ENCODE data around the gene APMAP.

The APMAP gene

DNA sequence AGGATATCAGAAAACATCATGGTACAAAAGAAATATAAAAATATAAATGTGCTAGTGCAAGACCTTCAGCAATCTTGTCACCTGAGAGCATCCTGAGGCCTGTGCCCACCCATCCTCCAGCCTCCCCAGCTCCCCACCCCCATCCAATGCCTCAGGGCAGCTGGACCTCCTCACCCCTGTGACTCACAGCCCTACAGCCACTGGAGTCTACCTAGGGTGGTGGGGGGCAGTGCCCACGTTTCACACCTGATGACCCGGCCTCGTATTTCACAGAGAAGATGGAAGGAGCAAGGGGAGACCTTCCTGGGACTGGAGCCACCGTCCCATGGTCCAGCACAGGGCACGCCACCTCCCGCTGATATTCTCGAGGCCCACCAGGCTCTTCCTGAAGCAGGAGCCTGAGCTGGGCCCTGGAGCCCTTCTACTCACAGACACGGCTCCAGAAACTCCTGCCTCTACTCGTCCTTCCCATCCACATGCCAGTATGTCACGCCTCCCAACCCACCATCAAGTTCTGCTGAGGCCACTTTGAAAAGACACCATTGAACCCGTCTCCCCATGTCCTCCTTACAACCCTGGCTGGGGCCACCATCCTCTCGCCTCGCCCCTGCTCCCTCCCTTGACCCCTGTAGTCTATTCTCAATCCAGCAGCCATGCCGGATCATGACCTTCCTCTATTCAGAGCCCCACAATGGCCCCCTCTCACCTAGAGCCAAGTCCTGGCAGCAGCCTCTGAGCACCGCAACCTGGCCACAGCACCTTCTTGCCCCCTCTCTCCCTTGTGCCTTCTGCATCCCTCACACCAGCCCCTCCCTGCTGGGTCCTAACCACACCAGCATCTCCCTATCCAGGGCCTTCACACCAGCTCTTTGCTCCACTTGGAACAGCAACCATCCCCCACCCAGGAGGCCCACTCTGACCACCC, 13.3 kb downstream of the APMAP start:
- peaks cover 0 to 3% of the 10 kb centered on the region in 2 donors for H3K9me3 ChIP-seq (ENCODE audit: control insufficient read depth in 2 of 2, low read length in 2 of 2)
- H3K36me3 ChIP-seq (ENCODE audit: control insufficient read depth in 2 of 2, insufficient read depth in 2 of 2, low read length in 2 of 2) = peaks cover 15 to 34% of the 10 kb centered on the region in 2 donors
- no peaks in the 10 kb centered on the region for H3K4me1 ChIP-seq (ENCODE audit: control insufficient read depth in 2 of 2, insufficient read depth in 2 of 2, low read length in 2 of 2)
- H3K27me3 ChIP-seq (ENCODE audit: control insufficient read depth in 2 of 2, insufficient read depth in 2 of 2, low read length in 2 of 2) = no peaks in the 10 kb centered on the region
- H3K27ac ChIP-seq (ENCODE audit: low read depth in 2 of 2, low read length in 2 of 2) = no peak overlapping the region
- no peak overlapping the region for H3K9ac ChIP-seq (ENCODE audit: low read depth in 1 of 2, low read length in 2 of 2)
- H3K4me3 ChIP-seq (ENCODE audit: low read length in 2 of 2) = no peak overlapping the region

DNA sequence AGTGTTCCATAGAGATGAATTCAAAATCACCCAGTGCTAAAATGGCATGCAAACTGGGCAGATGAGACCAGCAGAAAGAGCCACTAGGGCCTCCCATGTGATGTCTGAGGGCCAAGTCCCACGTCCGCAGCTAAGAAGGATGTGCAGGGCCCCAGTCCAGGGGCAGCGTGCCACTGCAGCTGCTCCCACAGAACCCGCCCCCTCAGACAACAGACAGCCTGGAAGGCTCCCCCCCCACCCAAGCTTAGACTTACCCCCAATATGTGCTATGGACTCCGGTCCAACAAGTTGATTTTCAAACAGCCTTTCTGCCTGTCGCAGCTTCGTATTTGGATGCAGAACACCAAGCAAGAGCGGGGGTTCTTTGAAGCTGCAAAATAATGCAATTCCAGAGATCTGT, 14.0 kb downstream of the APMAP start:
- Histone ChIP-seq H3K9me3 (ENCODE audit: control insufficient read depth in 2 of 2, low read length in 2 of 2) (peaks cover 0 to 3% of the 10 kb centered on the region in 2 donors), H3K36me3 (ENCODE audit: control insufficient read depth in 2 of 2, insufficient read depth in 2 of 2, low read length in 2 of 2) (peaks cover 15 to 34% of the 10 kb centered on the region in 2 donors), H3K27me3 (ENCODE audit: control insufficient read depth in 2 of 2, insufficient read depth in 2 of 2, low read length in 2 of 2) (no peaks in the 10 kb centered on the region), H3K27ac (ENCODE audit: low read depth in 2 of 2, low read length in 2 of 2) (no peak overlapping the region), H3K4me1 (ENCODE audit: control insufficient read depth in 2 of 2, insufficient read depth in 2 of 2, low read length in 2 of 2) (no peaks in the 10 kb centered on the region), H3K9ac (ENCODE audit: low read depth in 1 of 2, low read length in 2 of 2) (no peak overlapping the region), H3K4me3 (ENCODE audit: low read length in 2 of 2) (no peak overlapping the region)

DNA sequence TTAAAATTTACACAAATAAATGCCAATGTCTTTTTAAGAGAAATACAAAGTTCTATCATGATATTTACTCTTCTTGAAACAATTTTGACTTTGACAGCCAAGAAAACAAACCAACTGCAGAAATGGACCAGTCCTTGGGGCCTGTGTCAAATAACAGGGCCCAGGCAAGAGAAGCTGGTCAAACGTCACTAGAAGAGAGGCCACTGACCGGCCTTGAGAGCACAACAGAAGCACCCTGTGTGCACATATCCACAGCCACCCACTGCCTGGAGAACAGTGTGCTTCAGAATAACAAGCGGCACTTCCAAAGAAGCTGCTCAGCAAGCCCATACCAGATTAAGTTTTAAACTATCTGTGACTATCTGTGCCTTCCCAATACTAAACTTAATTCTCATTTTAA, 14.8 kb downstream of the APMAP start:
- H3K36me3 ChIP-seq (ENCODE audit: control insufficient read depth in 2 of 2, insufficient read depth in 2 of 2, low read length in 2 of 2) = peaks cover 18 to 33% of the 10 kb centered on the region in 2 donors
- peaks cover 0 to 3% of the 10 kb centered on the region in 2 donors for H3K9me3 ChIP-seq (ENCODE audit: control insufficient read depth in 2 of 2, low read length in 2 of 2)
- no peaks in the 10 kb centered on the region for H3K4me1 ChIP-seq (ENCODE audit: control insufficient read depth in 2 of 2, insufficient read depth in 2 of 2, low read length in 2 of 2)
- no peak overlapping the region for H3K4me3 ChIP-seq (ENCODE audit: low read length in 2 of 2)
- H3K9ac ChIP-seq (ENCODE audit: low read depth in 1 of 2, low read length in 2 of 2) = no peak overlapping the region
- H3K27ac ChIP-seq (ENCODE audit: low read depth in 2 of 2, low read length in 2 of 2) = no peak overlapping the region
- H3K27me3 ChIP-seq (ENCODE audit: control insufficient read depth in 2 of 2, insufficient read depth in 2 of 2, low read length in 2 of 2) = no peaks in the 10 kb centered on the region

DNA sequence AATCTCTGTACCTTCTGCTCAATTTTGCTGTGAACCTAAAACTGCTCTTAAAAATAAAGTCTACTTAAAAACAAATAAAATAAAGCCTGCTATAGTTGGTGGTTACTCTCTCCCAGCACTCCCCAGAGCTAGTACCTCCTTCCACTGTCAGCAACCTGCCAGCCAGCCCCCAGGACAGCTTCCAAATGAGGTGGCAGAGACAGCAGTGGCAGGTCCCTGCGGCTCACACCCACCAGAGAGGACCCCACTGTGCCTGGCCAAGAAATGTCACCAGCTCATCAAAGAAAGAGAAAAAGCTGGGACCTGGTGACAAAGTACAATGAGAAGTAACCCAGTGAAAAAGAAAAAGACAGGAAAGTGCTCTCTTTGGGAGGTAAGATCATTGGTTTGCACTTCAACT, 15.2 kb downstream of the APMAP start:
- Histone ChIP-seq H3K9me3 (ENCODE audit: control insufficient read depth in 2 of 2, low read length in 2 of 2) (peaks cover 0 to 3% of the 10 kb centered on the region in 2 donors), H3K4me3 (ENCODE audit: low read length in 2 of 2) (no peak overlapping the region), H3K36me3 (ENCODE audit: control insufficient read depth in 2 of 2, insufficient read depth in 2 of 2, low read length in 2 of 2) (peaks cover 19 to 37% of the 10 kb centered on the region in 2 donors), H3K27ac (ENCODE audit: low read depth in 2 of 2, low read length in 2 of 2) (no peak overlapping the region), H3K9ac (ENCODE audit: low read depth in 1 of 2, low read length in 2 of 2) (no peak overlapping the region), H3K4me1 (ENCODE audit: control insufficient read depth in 2 of 2, insufficient read depth in 2 of 2, low read length in 2 of 2) (peaks cover 0 to 2% of the 10 kb centered on the region in 2 donors), H3K27me3 (ENCODE audit: control insufficient read depth in 2 of 2, insufficient read depth in 2 of 2, low read length in 2 of 2) (no peaks in the 10 kb centered on the region)

DNA sequence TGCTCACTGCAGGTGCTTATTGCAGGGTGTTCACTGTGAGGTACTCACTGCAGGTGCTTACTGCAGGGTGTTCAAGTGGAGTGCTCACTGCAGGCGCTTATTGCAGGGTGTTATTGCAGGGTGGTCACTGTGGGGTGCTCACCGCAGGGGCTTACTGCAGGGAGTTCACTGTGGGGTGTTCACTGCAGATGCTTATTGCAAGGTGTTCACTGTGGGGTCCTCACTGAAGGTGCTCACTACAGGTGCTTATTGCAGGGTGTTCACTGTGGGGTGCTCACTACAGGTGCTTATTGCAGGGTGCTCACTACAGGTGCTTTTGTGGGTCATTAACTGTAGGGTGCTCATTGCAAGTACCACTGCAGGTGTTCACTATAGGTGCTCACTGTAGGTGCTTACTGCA, 20.2 kb downstream of the APMAP start:
- H3K27me3 ChIP-seq (ENCODE audit: control insufficient read depth in 2 of 2, insufficient read depth in 2 of 2, low read length in 2 of 2) = no peaks in the 10 kb centered on the region
- peaks cover 0 to 2% of the 10 kb centered on the region in 2 donors for H3K4me1 ChIP-seq (ENCODE audit: control insufficient read depth in 2 of 2, insufficient read depth in 2 of 2, low read length in 2 of 2)
- no peak overlapping the region for H3K27ac ChIP-seq (ENCODE audit: low read depth in 2 of 2, low read length in 2 of 2)
- no peak overlapping the region for H3K9ac ChIP-seq (ENCODE audit: low read depth in 1 of 2, low read length in 2 of 2)
- peaks cover 33 to 51% of the 10 kb centered on the region in 2 donors for H3K36me3 ChIP-seq (ENCODE audit: control insufficient read depth in 2 of 2, insufficient read depth in 2 of 2, low read length in 2 of 2)
- H3K4me3 ChIP-seq (ENCODE audit: low read length in 2 of 2) = no peak overlapping the region
- no peaks in the 10 kb centered on the region for H3K9me3 ChIP-seq (ENCODE audit: control insufficient read depth in 2 of 2, low read length in 2 of 2)

DNA sequence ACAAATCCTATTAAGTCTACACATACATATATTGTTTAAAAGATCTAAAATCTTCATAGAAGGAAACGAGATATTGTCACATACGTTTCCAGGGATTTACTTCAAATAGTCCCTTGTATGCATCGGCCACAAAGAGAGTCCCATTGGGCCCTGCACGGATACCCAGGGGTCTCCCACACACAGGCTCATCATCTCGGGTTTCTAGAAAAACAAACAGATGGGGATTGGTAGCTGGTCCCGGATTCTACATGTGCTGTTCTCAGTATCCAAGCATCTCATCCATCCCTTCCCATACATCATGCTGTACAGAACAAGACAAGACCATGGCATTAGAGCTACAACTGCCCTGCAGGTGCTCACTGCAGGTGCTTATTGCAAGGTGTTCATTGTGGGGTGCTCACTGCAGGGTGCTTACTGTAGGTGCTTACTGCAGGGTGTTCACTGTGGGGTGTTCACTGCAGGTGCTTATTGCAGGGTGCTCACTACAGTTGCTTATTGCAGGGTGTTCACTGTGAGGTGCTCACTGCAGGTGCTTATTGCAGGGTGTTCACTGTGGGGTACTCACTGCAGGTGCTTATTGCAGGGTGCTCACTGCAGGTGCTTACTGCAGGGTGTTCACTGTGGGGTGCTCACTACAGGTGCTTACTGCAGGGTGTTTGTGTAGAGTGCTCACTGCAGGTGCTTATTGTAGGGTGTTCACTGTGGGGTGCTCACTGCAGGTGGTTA, 21.0 kb downstream of the APMAP start:
- H3K4me1 ChIP-seq (ENCODE audit: control insufficient read depth in 2 of 2, insufficient read depth in 2 of 2, low read length in 2 of 2) = peaks cover 0 to 2% of the 10 kb centered on the region in 2 donors
- H3K9ac ChIP-seq (ENCODE audit: low read depth in 1 of 2, low read length in 2 of 2) = no peak overlapping the region
- H3K27me3 ChIP-seq (ENCODE audit: control insufficient read depth in 2 of 2, insufficient read depth in 2 of 2, low read length in 2 of 2) = no peaks in the 10 kb centered on the region
- no peak overlapping the region for H3K27ac ChIP-seq (ENCODE audit: low read depth in 2 of 2, low read length in 2 of 2)
- H3K36me3 ChIP-seq (ENCODE audit: control insufficient read depth in 2 of 2, insufficient read depth in 2 of 2, low read length in 2 of 2) = peaks cover 31 to 50% of the 10 kb centered on the region in 2 donors
- no peaks in the 10 kb centered on the region for H3K9me3 ChIP-seq (ENCODE audit: control insufficient read depth in 2 of 2, low read length in 2 of 2)
- H3K4me3 ChIP-seq (ENCODE audit: low read length in 2 of 2) = no peak overlapping the region

DNA sequence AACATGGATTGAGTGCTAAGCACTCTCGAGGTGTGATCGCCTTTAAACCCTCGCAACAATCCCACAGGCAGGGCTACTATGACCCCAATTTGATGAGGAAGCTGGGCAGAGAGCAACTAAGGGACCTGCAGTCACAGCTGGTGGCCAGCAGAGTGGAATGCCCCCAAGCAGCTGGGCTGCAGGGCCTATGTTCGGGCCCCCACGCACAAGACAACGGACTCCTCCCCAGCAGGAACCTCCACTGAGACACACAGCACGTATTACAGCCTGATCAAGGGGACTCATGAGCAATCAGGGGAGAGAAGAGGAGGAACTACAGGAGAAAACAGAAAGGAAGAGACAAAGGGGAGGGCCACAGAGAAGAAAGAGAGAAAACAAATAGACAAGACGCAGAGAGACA, 21.8 kb downstream of the APMAP start:
- Histone ChIP-seq H3K4me3 (ENCODE audit: low read length in 2 of 2) (no peak overlapping the region), H3K9ac (ENCODE audit: low read depth in 1 of 2, low read length in 2 of 2) (no peak overlapping the region), H3K9me3 (ENCODE audit: control insufficient read depth in 2 of 2, low read length in 2 of 2) (no peaks in the 10 kb centered on the region), H3K4me1 (ENCODE audit: control insufficient read depth in 2 of 2, insufficient read depth in 2 of 2, low read length in 2 of 2) (peaks cover 0 to 2% of the 10 kb centered on the region in 2 donors), H3K36me3 (ENCODE audit: control insufficient read depth in 2 of 2, insufficient read depth in 2 of 2, low read length in 2 of 2) (peaks cover 30 to 53% of the 10 kb centered on the region in 2 donors), H3K27me3 (ENCODE audit: control insufficient read depth in 2 of 2, insufficient read depth in 2 of 2, low read length in 2 of 2) (no peaks in the 10 kb centered on the region), H3K27ac (ENCODE audit: low read depth in 2 of 2, low read length in 2 of 2) (no peak overlapping the region)

DNA sequence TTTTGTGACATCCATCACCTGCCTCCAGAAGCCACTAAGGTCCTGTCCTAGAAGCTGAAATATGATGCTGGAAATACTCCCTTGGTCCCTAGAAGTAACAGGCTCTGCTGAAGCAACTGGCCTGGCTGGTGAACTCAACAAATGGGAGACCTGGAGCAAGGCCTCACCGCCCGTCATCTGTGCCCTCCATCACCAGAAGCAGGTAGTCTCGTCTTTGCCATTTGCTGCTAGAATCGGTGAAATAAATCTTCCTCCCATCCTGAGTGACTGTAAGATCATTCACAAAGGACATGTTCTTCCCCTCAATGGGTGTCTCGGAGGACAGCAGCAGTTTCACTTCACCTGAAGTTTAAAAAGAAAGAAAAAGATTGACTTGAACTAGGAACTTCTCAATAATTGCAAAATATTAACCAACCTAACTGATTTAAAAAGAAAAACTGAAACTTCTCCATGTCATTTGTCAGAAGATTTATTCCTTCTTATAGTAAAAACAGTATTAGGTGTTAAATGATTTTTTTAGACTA, 22.5 kb downstream of the APMAP start:
- peaks cover 0 to 2% of the 10 kb centered on the region in 2 donors for H3K4me1 ChIP-seq (ENCODE audit: control insufficient read depth in 2 of 2, insufficient read depth in 2 of 2, low read length in 2 of 2)
- peaks cover 36 to 58% of the 10 kb centered on the region in 2 donors for H3K36me3 ChIP-seq (ENCODE audit: control insufficient read depth in 2 of 2, insufficient read depth in 2 of 2, low read length in 2 of 2)
- H3K27ac ChIP-seq (ENCODE audit: low read depth in 2 of 2, low read length in 2 of 2) = no peak overlapping the region
- H3K9me3 ChIP-seq (ENCODE audit: control insufficient read depth in 2 of 2, low read length in 2 of 2) = no peaks in the 10 kb centered on the region
- H3K4me3 ChIP-seq (ENCODE audit: low read length in 2 of 2) = no peak overlapping the region
- no peaks in the 10 kb centered on the region for H3K27me3 ChIP-seq (ENCODE audit: control insufficient read depth in 2 of 2, insufficient read depth in 2 of 2, low read length in 2 of 2)
- no peak overlapping the region for H3K9ac ChIP-seq (ENCODE audit: low read depth in 1 of 2, low read length in 2 of 2)

DNA sequence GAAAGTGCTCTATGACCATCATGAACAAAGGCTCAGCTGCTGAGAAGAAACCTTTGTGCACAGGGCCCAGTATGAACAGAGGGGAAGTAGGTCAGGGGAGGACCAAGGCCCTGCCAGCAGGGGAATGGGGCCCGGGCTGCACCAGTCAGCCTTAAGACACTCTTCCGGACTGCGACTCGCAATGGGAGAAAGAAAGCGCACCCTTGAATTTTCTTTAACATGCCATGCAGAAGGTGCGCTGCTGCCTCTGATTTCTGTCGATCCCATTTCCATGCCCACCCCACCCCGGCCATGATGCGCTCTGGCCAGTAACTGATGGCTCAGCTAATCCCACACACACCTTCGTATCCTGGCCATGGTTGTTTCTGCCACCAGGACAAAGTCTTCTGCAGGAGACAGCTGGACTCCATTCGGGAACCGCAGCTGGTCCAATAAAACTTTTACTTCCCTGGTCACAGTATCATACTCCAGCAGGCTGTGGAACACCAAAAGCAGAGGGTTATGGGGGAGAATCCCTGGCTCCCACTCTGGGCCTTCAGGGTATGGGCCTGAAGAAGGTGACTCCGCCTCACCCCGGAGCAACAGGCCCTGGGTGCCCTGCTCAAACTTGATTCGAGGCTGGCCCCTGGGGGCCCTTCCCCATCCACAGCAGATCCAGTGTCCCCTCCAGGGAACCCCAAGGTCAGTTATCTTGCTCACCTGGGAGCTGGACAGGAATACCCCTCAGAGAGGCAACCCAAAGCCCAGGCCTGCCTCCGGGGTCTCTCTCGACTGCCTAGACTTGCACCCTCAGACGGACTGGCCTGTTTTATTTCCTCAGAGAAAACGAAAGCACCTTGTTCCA, 23.1 kb downstream of the APMAP start:
- peaks cover 0 to 2% of the 10 kb centered on the region in 2 donors for H3K4me1 ChIP-seq (ENCODE audit: control insufficient read depth in 2 of 2, insufficient read depth in 2 of 2, low read length in 2 of 2)
- no peaks in the 10 kb centered on the region for H3K9me3 ChIP-seq (ENCODE audit: control insufficient read depth in 2 of 2, low read length in 2 of 2)
- peaks cover 40 to 58% of the 10 kb centered on the region in 2 donors for H3K36me3 ChIP-seq (ENCODE audit: control insufficient read depth in 2 of 2, insufficient read depth in 2 of 2, low read length in 2 of 2)
- H3K27me3 ChIP-seq (ENCODE audit: control insufficient read depth in 2 of 2, insufficient read depth in 2 of 2, low read length in 2 of 2) = no peaks in the 10 kb centered on the region
- no peak overlapping the region for H3K27ac ChIP-seq (ENCODE audit: low read depth in 2 of 2, low read length in 2 of 2)
- H3K4me3 ChIP-seq (ENCODE audit: low read length in 2 of 2) = no peak overlapping the region
- H3K9ac ChIP-seq (ENCODE audit: low read depth in 1 of 2, low read length in 2 of 2) = no peak overlapping the region
